SK-N-MC (cell line): ENCODE data around the gene RIN1.

Experiments
- DNase-seq: peaks from one replicate; pipeline ENCODE4 v3.0.0-alpha.2; 2011; ENCODE audit warnings: low read depth, low spot score
- H3K27ac ChIP-seq: fragments of 200-600 bp; sonication (generic); 2 replicates; pipeline ENCODE4 v1.5.1; 2016; ENCODE audit warnings: mixed run types
- H3K36me3 ChIP-seq: fragments of 200-600 bp; sonication (generic); 2 replicates; pipeline ENCODE4 v1.6.1; 2017; ENCODE audit warnings: antibody characterized with exemption, low read length, mixed read lengths; ENCODE audit not compliant: insufficient read depth
- H3K4me3 ChIP-seq: fragments of 200-600 bp; sonication (generic); 2 replicates; pipeline ENCODE4 v1.5.1; 2016
- H3K9ac ChIP-seq: fragments of 200-600 bp; sonication (generic); 2 replicates; pipeline ENCODE4 v1.8.0; 2017; ENCODE audit warnings: mixed run types, mixed read lengths; ENCODE audit not compliant: insufficient read length
- H3K9me3 ChIP-seq: fragments of 200-600 bp; sonication (generic); 2 replicates; pipeline ENCODE4 v1.6.1; 2017; ENCODE audit warnings: low read depth, mild to moderate bottlenecking, antibody characterized with exemption, low read length, moderate library complexity, mixed read lengths
- EZH2 ChIP-seq: fragments of 200-600 bp; sonication (generic); IDR thresholded peaks from one replicate; pipeline ENCODE4 v1.6.1; 2017; ENCODE audit warnings: antibody characterized with exemption
- FOXP2 ChIP-seq: optimal IDR thresholded peaks from 2 replicates; pipeline ENCODE3; 2011; ENCODE audit warnings: mild to moderate bottlenecking, moderate library complexity; ENCODE audit not compliant: insufficient read depth; ENCODE audit errors: extremely low read length, control extremely low read depth
- POLR2AphosphoS5 ChIP-seq: IDR thresholded peaks from 2 replicates; pipeline ENCODE4 v1.6.1; 2012; ENCODE audit warnings: mild to moderate bottlenecking, low read depth, low read length, borderline replicate concordance

RIN1 gene

GRCh38 chr11:66344550-66345315 lies 8.5 kb upstream of the RIN1 start, which contains the start of gene BRMS1:
Gene BRMS1, minus strand, starts transcription at chr11:66345104. Its CDS starts 2,870 bp downstream, at chr11:66342234.
- DNase-seq: peak; percentile 75
- Histone ChIP-seq H3K36me3 (peaks cover 4% of the 10 kb centered on the region; the same call in 1 of the 2 replicates), H3K4me3 (peak within 1 kb of the TSS; percentile 96), H3K27ac (peak within 1 kb of the TSS; percentile 84), H3K9ac (peak within 1 kb of the TSS; percentile 89), H3K9me3 (no peaks in the 10 kb centered on the region)
- no peak for TF ChIP-seq FOXP2
- no peak for TF ChIP-seq EZH2
- TF ChIP-seq POLR2AphosphoS5: peak; percentile 88

DNA sequence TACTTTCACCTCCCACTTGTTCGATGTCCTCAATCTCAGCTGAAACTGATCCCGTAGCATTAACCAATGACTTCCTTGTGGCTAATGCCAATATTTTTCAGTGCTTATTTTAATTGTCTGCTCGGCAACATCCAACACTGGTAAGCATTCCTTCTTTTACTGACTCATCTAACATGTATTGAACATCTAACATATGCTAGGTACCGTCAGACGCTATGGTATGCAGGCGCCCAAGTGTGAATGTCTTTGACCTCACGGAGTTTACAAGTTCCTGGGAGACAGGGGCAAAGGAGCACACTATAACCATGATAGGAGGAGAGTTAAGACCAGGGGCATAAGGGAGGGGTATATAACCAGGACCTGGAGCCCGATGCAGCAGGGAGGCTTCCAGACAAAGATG lies 6.9 kb upstream of the RIN1 start:
- H3K9ac ChIP-seq: no peak overlapping the region

GRCh38 chr11:66341502-66342126 lies 5.4 kb upstream of the RIN1 start:
- H3K9me3 ChIP-seq: no peaks in the 10 kb centered on the region
- no peak for TF ChIP-seq POLR2AphosphoS5
- no peak for TF ChIP-seq FOXP2
- TF ChIP-seq EZH2: no peak
- no peak overlapping the region for H3K27ac ChIP-seq
- no peak for DNase-seq
- H3K36me3 ChIP-seq: peaks cover 4% of the 10 kb centered on the region; the same call in 1 of the 2 replicates
- H3K4me3 ChIP-seq: no peak overlapping the region
- H3K9ac ChIP-seq: no peak overlapping the region

More for the DNA sequence above, 6.9 kb upstream of the RIN1 start:
- Histone ChIP-seq H3K27ac (no peak overlapping the region), H3K9me3 (no peaks in the 10 kb centered on the region), H3K36me3 (peaks cover 4% of the 10 kb centered on the region; the same call in 1 of the 2 replicates), H3K4me3 (no peak overlapping the region)
- no peak for DNase-seq
- TF ChIP-seq FOXP2 (no peak), EZH2 (no peak), POLR2AphosphoS5 (no peak)

- Histone ChIP-seq H3K27ac (no peak overlapping the region), H3K4me3 (no peak overlapping the region), H3K9me3 (no peaks in the 10 kb centered on the region), H3K36me3 (peaks cover 4% of the 10 kb centered on the region; the same call in 1 of the 2 replicates), H3K9ac (no peak overlapping the region)
- TF ChIP-seq FOXP2: no peak
- no peak for DNase-seq
Measured at GRCh38 chr11:66340596-66341501, 4.6 kb upstream of the RIN1 start.

DNA sequence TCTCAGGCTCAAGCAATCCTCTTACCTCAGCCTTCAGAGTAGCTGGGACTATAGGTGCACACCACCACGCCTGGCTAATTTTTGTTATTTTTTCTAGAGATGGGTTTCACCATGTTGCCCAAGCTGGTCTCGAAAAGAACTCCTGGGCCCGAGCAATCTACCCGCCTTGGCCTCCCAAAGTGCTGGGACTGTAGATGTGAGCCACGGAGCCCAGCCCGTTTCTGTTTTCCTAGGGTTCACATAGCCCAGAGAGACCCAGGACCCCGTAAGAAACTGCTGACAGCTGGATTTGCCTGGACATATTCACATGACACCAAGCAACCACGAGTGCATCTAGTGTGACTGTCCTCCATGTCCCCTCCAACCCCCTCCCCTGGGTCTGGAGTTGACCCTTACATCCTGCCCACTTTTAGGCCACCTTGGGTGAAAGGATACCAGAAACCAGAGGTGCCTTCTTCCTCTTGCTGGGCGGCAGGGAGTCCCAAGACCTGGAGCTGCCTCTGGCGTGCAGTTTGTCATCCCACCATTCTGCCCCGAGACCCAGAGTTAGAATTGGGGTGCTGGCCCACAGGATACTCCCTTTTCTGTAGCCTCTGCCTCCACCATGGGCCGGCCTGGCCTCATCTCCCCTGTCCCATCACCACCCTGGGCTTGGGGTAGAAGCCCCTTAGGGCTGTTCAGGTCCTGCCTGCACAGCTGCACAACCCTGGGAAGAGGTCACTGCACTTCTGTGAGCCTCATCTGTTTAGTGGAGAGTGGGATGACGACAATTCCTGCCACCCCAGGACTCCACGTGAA lies 3.7 kb upstream of the RIN1 start:
- TF ChIP-seq POLR2AphosphoS5 (no peak), FOXP2 (no peak), EZH2 (no peak)
- Histone ChIP-seq H3K9me3 (no peaks in the 10 kb centered on the region), H3K4me3 (no peak overlapping the region), H3K36me3 (peaks cover 4% of the 10 kb centered on the region; the same call in 1 of the 2 replicates), H3K9ac (no peak overlapping the region), H3K27ac (no peak overlapping the region)
- DNase-seq: no peak

- H3K36me3 ChIP-seq: peaks cover 4% of the 10 kb centered on the region; the same call in 1 of the 2 replicates
Measured at GRCh38 chr11:66339162-66339675, 3.0 kb upstream of the RIN1 start.

DNA sequence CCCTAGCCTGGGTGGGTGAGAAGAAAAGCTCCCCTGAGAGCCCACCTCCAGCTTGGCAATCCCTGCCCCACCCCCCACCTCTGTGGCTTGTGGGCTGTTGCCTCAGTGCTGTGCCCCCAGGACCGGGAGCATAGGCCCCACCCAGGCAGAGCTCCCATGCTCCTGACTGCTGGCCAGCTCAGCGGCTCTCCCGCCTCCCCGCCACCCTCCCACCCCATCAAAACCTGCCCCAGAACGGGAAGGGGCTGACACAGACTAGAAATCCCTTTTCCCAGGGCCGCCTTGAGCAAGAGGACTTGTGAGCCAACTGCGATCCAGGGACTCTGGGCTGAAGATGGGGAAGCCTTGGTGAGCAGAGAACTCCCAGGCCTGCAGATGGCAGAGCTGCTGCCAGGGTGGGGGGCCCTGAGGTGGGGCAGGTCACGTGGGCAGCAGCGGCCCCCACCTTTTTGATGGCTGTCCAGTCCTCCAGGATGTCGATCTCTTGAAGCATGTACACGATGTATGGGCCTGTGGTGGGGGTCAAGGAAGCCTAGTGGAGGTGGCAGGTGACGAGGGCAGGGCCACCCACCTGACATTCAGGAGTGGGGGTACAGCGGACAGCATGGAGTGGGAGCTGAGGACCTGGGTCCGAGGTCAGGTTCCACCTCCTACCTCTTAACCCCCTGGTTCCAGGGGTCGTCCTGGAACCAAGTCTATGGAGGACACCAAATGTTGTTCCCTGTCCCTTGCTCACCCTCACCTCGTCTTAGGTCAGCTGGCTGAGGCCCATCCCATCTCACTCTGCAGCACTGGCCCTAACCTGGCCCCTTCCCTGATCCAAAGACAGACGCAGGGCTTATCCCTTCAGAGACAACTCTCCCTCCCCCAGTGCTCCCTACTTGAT lies 2.3 kb upstream of the RIN1 start:
- H3K36me3 ChIP-seq: peaks cover 4% of the 10 kb centered on the region; the same call in 1 of the 2 replicates
- TF ChIP-seq FOXP2 (no peak), EZH2 (no peak), POLR2AphosphoS5 (no peak)
- H3K9ac ChIP-seq: no peak overlapping the region

More at GRCh38 chr11:66339162-66339675, 3.0 kb upstream of the RIN1 start:
- Histone ChIP-seq H3K9ac (no peak overlapping the region), H3K9me3 (no peaks in the 10 kb centered on the region), H3K27ac (no peak overlapping the region), H3K4me3 (no peak overlapping the region)
- DNase-seq: no peak
- TF ChIP-seq FOXP2 (no peak), POLR2AphosphoS5 (no peak), EZH2 (no peak)

More for the DNA sequence above, 2.3 kb upstream of the RIN1 start:
- DNase-seq: no peak
- no peak overlapping the region for H3K27ac ChIP-seq
- no peaks in the 10 kb centered on the region for H3K9me3 ChIP-seq
- no peak overlapping the region for H3K4me3 ChIP-seq
